Ascending aorta (tissue), 2 donors: ENCODE measurements around the gene SNCAIP. TPM values are rescaled to one million over a fixed set of nuclear protein-coding genes. Genes with fewer than 3 reads are reported as not detected.
A peak's percentile ranks its signal among the peaks of the same experiment; 100 is the strongest.

Experiments
- DNase-seq, 2 donors: peaks; one replicate each; pipeline ENCODE4 v3.0.0-alpha.2; 2019; ENCODE audit warnings: low spot score in 2 of 2
- H3K27ac ChIP-seq, 2 donors: fragments of 200-600 bp; sonication (generic); one replicate each; pipeline ENCODE4 v1.5.1; 2016 to 2017; ENCODE audit warnings: mild to moderate bottlenecking in 1 of 2
- H3K27me3 ChIP-seq: fragments of 200-600 bp; sonication (generic); one replicate; pipeline ENCODE4 v1.5.1; 2017
- H3K36me3 ChIP-seq, 2 donors: fragments of 200-600 bp; sonication (generic); one replicate each; pipeline ENCODE4 v1.5.1; 2016
- H3K4me1 ChIP-seq, 2 donors: fragments of 200-600 bp; sonication (generic); one replicate each; pipeline ENCODE4 v1.5.1; 2016 to 2017; ENCODE audit warnings: mild to moderate bottlenecking in 1 of 2
- H3K4me3 ChIP-seq, 2 donors: fragments of 200-600 bp; sonication (generic); one replicate each; pipeline ENCODE4 v1.5.1; 2016 to 2017; ENCODE audit warnings: mild to moderate bottlenecking in 1 of 2
- H3K9me3 ChIP-seq, 2 donors: fragments of 200-600 bp; sonication (generic); one replicate each; pipeline ENCODE4 v1.5.1; 2016
- CTCF ChIP-seq, 3 experiments: fragments of 200-600 bp in 2 of 3; fragments of 450-650 bp in 1 of 3; sonication (generic) in 2 of 3; IDR thresholded peaks; one replicate each; pipeline ENCODE4 v1.5.1; 2016 to 2019; ENCODE audit warnings: antibody characterized with exemption in 3 of 3, mild to moderate bottlenecking in 1 of 3, moderate library complexity in 1 of 3
- intact Hi-C: fragments of 100-400 bp; cut with DNase I; formaldehyde crosslinking; loops from one replicate; pipeline ENCODE4 v1.15.1; 2023
- total RNA-seq: library from RNA; depleted of rRNA; stranded (reverse); fragments of >200 nt; gene quantifications from one replicate; pipeline ENCODE4 v1.1.0, GENCODE V29; 2016

Gene SNCAIP
- total RNA-seq, 1 donor from 2014 or later = 2.9 TPM

- Histone ChIP-seq H3K4me3 (no peak overlapping the region), H3K4me1 (no peaks in the 10 kb centered on the region), H3K9me3 (no peaks in the 10 kb centered on the region), H3K27me3 (no peaks in the 10 kb centered on the region), H3K36me3 (no peaks in the 10 kb centered on the region), H3K27ac (no peak overlapping the region)
- DNase-seq = no peak
- intact Hi-C loops = loop anchor here (2.0 kb wide), 1 partner anchor 300 kb away; no protein-coding TSS in a partner anchor
- no peak for TF ChIP-seq CTCF (IDR thresholded peaks at IDR 0.05)
Observed at GRCh38 chr5:122492675-122493074, 180.6 kb downstream of the SNCAIP start.

- DNase-seq = peak; percentile 25 to 72
- Histone ChIP-seq H3K4me1 (no peaks in the 10 kb centered on the region), H3K27me3 (no peaks in the 10 kb centered on the region), H3K36me3 (no peaks in the 10 kb centered on the region), H3K9me3 (no peaks in the 10 kb centered on the region), H3K27ac (peak overlapping the region; percentile 4 to 19), H3K4me3 (no peak overlapping the region)
- no peak for TF ChIP-seq CTCF (IDR thresholded peaks at IDR 0.05)
- intact Hi-C loops = loop anchor here (2.0 kb wide), 1 partner anchor 301 kb away; no protein-coding TSS in a partner anchor
Observed at GRCh38 chr5:122493091-122494021, 181.3 kb downstream of the SNCAIP start.

- H3K27ac ChIP-seq = no peak overlapping the region
- no peak for TF ChIP-seq CTCF (IDR thresholded peaks at IDR 0.05)
- intact Hi-C loops = no loop called here
- no peak for DNase-seq
- H3K27me3 ChIP-seq = no peaks in the 10 kb centered on the region
- no peak overlapping the region for H3K4me3 ChIP-seq
- H3K36me3 ChIP-seq = no peaks in the 10 kb centered on the region
- H3K9me3 ChIP-seq = no peaks in the 10 kb centered on the region
- H3K4me1 ChIP-seq = no peaks in the 10 kb centered on the region
Observed at GRCh38 chr5:122494109-122494508, 182.1 kb downstream of the SNCAIP start.

- no peaks in the 10 kb centered on the region for H3K36me3 ChIP-seq
- H3K27me3 ChIP-seq = no peaks in the 10 kb centered on the region
- intact Hi-C loops = no loop called here
- TF ChIP-seq CTCF (IDR thresholded peaks at IDR 0.05) = peak in 2 of 3 experiments; percentile 8 to 20
- no peak overlapping the region for H3K4me3 ChIP-seq
- H3K27ac ChIP-seq = no peak overlapping the region
- peaks cover 5 to 9% of the 10 kb centered on the region in 2 donors for H3K4me1 ChIP-seq
- no peak for DNase-seq
- H3K9me3 ChIP-seq = no peaks in the 10 kb centered on the region
Observed at GRCh38 chr5:122498163-122498562, 186.1 kb downstream of the SNCAIP start.

- DNase-seq = no peak
- no peak for TF ChIP-seq CTCF (IDR thresholded peaks at IDR 0.05)
- H3K9me3 ChIP-seq = no peaks in the 10 kb centered on the region
- no peak overlapping the region for H3K4me3 ChIP-seq
- no peak overlapping the region for H3K27ac ChIP-seq
- H3K27me3 ChIP-seq = no peaks in the 10 kb centered on the region
- intact Hi-C loops = no loop called here
- no peaks in the 10 kb centered on the region for H3K36me3 ChIP-seq
- peaks cover 5 to 9% of the 10 kb centered on the region in 2 donors for H3K4me1 ChIP-seq
Observed at GRCh38 chr5:122499585-122499984, 187.5 kb downstream of the SNCAIP start.
